Endothelial cell (in vitro differentiated cells): ENCODE results near the gene SGMS1. TPM values are rescaled to one million over a fixed set of nuclear protein-coding genes. Genes with fewer than 3 reads are reported as not detected.

Experiments
- DNase-seq: peaks from one replicate; pipeline ENCODE4 v3.0.0; 2021; ENCODE audit warnings: low spot score
- H3K27ac Mint-ChIP-seq: one replicate; pipeline ENCODE4 v1.8.0; 2021; ENCODE audit warnings: mixed read lengths, inconsistent platforms; ENCODE audit not compliant: unreplicated experiment
- H3K27me3 Mint-ChIP-seq: one replicate; pipeline ENCODE4 v1.8.0; 2021; ENCODE audit warnings: mild to moderate bottlenecking, moderate library complexity, mixed read lengths, inconsistent platforms; ENCODE audit not compliant: unreplicated experiment
- H3K36me3 Mint-ChIP-seq: one replicate; pipeline ENCODE4 v1.8.0; 2021; ENCODE audit warnings: mild to moderate bottlenecking, low read depth, mixed read lengths, inconsistent platforms; ENCODE audit not compliant: unreplicated experiment
- H3K4me1 Mint-ChIP-seq: one replicate; pipeline ENCODE4 v1.8.0; 2021; ENCODE audit warnings: mild to moderate bottlenecking, mixed read lengths, inconsistent platforms; ENCODE audit not compliant: unreplicated experiment
- H3K4me3 Mint-ChIP-seq: one replicate; pipeline ENCODE4 v1.8.0; 2021; ENCODE audit warnings: mild to moderate bottlenecking, mixed read lengths, inconsistent platforms; ENCODE audit not compliant: unreplicated experiment
- H3K9me3 Mint-ChIP-seq: one replicate; pipeline ENCODE4 v1.8.0; 2021; ENCODE audit warnings: mixed read lengths, inconsistent platforms; ENCODE audit not compliant: unreplicated experiment
- CTCF ChIP-seq: fragments of 200-600 bp; sonication (generic); IDR thresholded peaks from one replicate; pipeline ENCODE4 v1.5.0; 2021; ENCODE audit warnings: antibody characterized with exemption; ENCODE audit not compliant: unreplicated experiment
- total RNA-seq: library from RNA; stranded (reverse); fragmentation: NEBNext Ultra II Directional; extraction: Animal tissue kit (Norgen Biotek cat#: 25700); gene quantifications from one replicate; pipeline ENCODE4 v1.2.1, GENCODE V29; 2021; ENCODE audit not compliant: unreplicated experiment

Gene SGMS1
- total RNA-seq, 1 donor from 2014 or later = 12.4 TPM

GRCh38 chr10:50260791-50261281 is 362.9 kb downstream of the SGMS1 start:
- Mint-ChIP-seq H3K36me3 (peaks cover 6% of the 10 kb centered on the region), H3K27ac (no peak overlapping the region), H3K4me3 (no peak overlapping the region), H3K4me1 (no peaks in the 10 kb centered on the region), H3K9me3 (peaks cover 7% of the 10 kb centered on the region), H3K27me3 (peaks cover 5% of the 10 kb centered on the region)
- no peak for TF ChIP-seq CTCF
- no peak for DNase-seq

Other genes with a start within 250 kb of the SGMS1 start
- 5.7 TPM for gene ASAH2B, start 116.0 kb upstream of the SGMS1 start, total RNA-seq